HepG2 (cell line): Measurements from ENCODE around the gene PMM2. TPM values are rescaled to one million over a fixed set of nuclear protein-coding genes. Genes with fewer than 3 reads are reported as not detected.

ENCODE experiments used
- AKAP8 ChIP-seq: sonication (generic); formaldehyde crosslinking; IDR thresholded peaks from 2 replicates; pipeline ENCODE4 v1.5.1; 2020; ENCODE audit warnings: mild to moderate bottlenecking, missing genetic modification reagents
- CCAR2 ChIP-seq: fragments of 200-400 bp; formaldehyde crosslinking; optimal IDR thresholded peaks from 2 replicates; pipeline ENCODE3; 2018; ENCODE audit warnings: low read depth, mild to moderate bottlenecking, low read length, moderate library complexity
- ESRRA ChIP-seq: sonication (generic); formaldehyde crosslinking; IDR thresholded peaks from 2 replicates; pipeline ENCODE4 v1.5.1; 2020; ENCODE audit warnings: mild to moderate bottlenecking, low read depth, missing genetic modification reagents
- FLYWCH1 ChIP-seq: sonication (generic); formaldehyde crosslinking; IDR thresholded peaks from 2 replicates; pipeline ENCODE4 v1.8.1; 2023; ENCODE audit warnings: mild to moderate bottlenecking, missing genetic modification reagents
- GATAD2A ChIP-seq: IDR thresholded peaks from 2 replicates; pipeline ENCODE4 v1.6.1; 2016
- GLI4 ChIP-seq: sonication (generic); formaldehyde crosslinking; IDR thresholded peaks from 2 replicates; pipeline ENCODE4 v1.5.1; 2020; ENCODE audit warnings: missing genetic modification reagents, mild to moderate bottlenecking, moderate library complexity, borderline replicate concordance
- IKZF4 ChIP-seq: sonication (generic); formaldehyde crosslinking; IDR thresholded peaks from 2 replicates; pipeline ENCODE4 v1.5.1; 2020; ENCODE audit warnings: borderline replicate concordance, mild to moderate bottlenecking, low read depth, missing genetic modification reagents; ENCODE audit errors: not compliant biosample characterization
- MTA3 ChIP-seq: sonication (generic); formaldehyde crosslinking; IDR thresholded peaks from 2 replicates; pipeline ENCODE4 v1.4.0; 2020; ENCODE audit warnings: missing genetic modification reagents
- NFKB2 ChIP-seq: sonication (generic); formaldehyde crosslinking; IDR thresholded peaks from 2 replicates; pipeline ENCODE4 v1.4.0; 2020; ENCODE audit warnings: missing genetic modification reagents, borderline replicate concordance
- NRL ChIP-seq: sonication (generic); formaldehyde crosslinking; IDR thresholded peaks from 2 replicates; pipeline ENCODE4 v1.5.0; 2020; ENCODE audit warnings: missing genetic modification reagents, mild to moderate bottlenecking, moderate library complexity, borderline replicate concordance
- POLR2A ChIP-seq, 2 experiments: IDR thresholded peaks; 2 replicates each; pipeline ENCODE4 v1.6.1; 2011; ENCODE audit warnings: low read depth in 2 of 2, low read length in 2 of 2, mild to moderate bottlenecking in 1 of 2, moderate library complexity in 1 of 2; ENCODE audit not compliant: insufficient read depth in 1 of 2
- POLR2AphosphoS2 ChIP-seq: IDR thresholded peaks from 2 replicates; pipeline ENCODE4 v1.6.1; 2011; ENCODE audit warnings: low read depth, low read length, improper control_type of control experiment
- RCOR2 ChIP-seq: IDR thresholded peaks from 2 replicates; pipeline ENCODE4 v1.6.1; 2016; ENCODE audit warnings: missing biosample characterization, missing genetic modification reagents
- SRY ChIP-seq: sonication (generic); formaldehyde crosslinking; IDR thresholded peaks from 2 replicates; pipeline ENCODE4 v1.8.0; 2022; ENCODE audit warnings: mild to moderate bottlenecking, missing genetic modification reagents
- TBX2 ChIP-seq: sonication (generic); formaldehyde crosslinking; IDR thresholded peaks from 2 replicates; pipeline ENCODE4 v1.5.0; 2020; ENCODE audit warnings: missing genetic modification reagents, mild to moderate bottlenecking, borderline replicate concordance
- THAP11 ChIP-seq: IDR thresholded peaks from 2 replicates; pipeline ENCODE4 v1.6.1; 2016; ENCODE audit warnings: missing biosample characterization, missing genetic modification reagents
- ZBTB14 ChIP-seq: sonication (generic); formaldehyde crosslinking; IDR thresholded peaks from 2 replicates; pipeline ENCODE4 v1.4.0; 2020; ENCODE audit warnings: missing genetic modification reagents
- ZBTB7A ChIP-seq: sonication (generic); formaldehyde crosslinking; IDR thresholded peaks from 2 replicates; pipeline ENCODE4 v1.8.0; 2022; ENCODE audit warnings: mild to moderate bottlenecking, missing genetic modification reagents
- ZNF430 ChIP-seq: sonication (generic); formaldehyde crosslinking; IDR thresholded peaks from 2 replicates; pipeline ENCODE4 v1.9.0; 2021; ENCODE audit warnings: mild to moderate bottlenecking, missing genetic modification reagents
- ZNF792 ChIP-seq: IDR thresholded peaks from 2 replicates; pipeline ENCODE4 v1.6.1; 2016
- polyA plus RNA-seq, 8 experiments: library from polyadenylated mRNA; depleted of rRNA in 3 of 8; stranded (reverse) in 7 of 8; unstranded in 1 of 8; fragments of >200 nt; fragmentation: Illumina TruSeq in 4 of 8; extraction: Trizol in 4 of 8; gene quantifications; 2 replicates each; pipeline versions ENCODE4 v1.2.1 to v1.2.3, GENCODE V29; 2011 to 2016; ENCODE audit warnings: low read depth in 4 of 8, missing spikeins in 1 of 8, mixed read lengths in 1 of 8; ENCODE audit not compliant: insufficient read depth in 1 of 8
- total RNA-seq, 5 experiments: library from RNA; depleted of rRNA; stranded (reverse); fragments of >200 nt; fragmentation: Illumina TruSeq; extraction: Trizol; gene quantifications; 2 replicates each; pipeline ENCODE4 v1.2.3, GENCODE V29; 2016; ENCODE audit warnings: low read depth in 1 of 5
- TF ChIP-seq, protein P1 (sequence below): sonication (generic); formaldehyde crosslinking; IDR thresholded peaks from 2 replicates; pipeline ENCODE4 v1.5.1; 2020; ENCODE audit warnings: mild to moderate bottlenecking, missing genetic modification reagents, moderate library complexity
- TF ChIP-seq, protein P2 (sequence below): sonication (generic); formaldehyde crosslinking; IDR thresholded peaks from 2 replicates; pipeline ENCODE4 v1.4.0; 2020; ENCODE audit warnings: missing genetic modification reagents

Gene PMM2
- total and polyA plus RNA-seq, 2 of the 13 experiments (the other 11 are each of a cell fraction or from before 2014, with no cell fraction given): 52.2 to 93.7 TPM

- TF ChIP-seq ZBTB14 (CRISPR knock-in tag) (no peak), NRL (CRISPR knock-in tag) (peak; percentile 56), ZNF430 (CRISPR knock-in tag) (peak; percentile 81), THAP11 (peak; percentile 18; the same call in 1 of the 2 replicates), RCOR2 (CRISPR knock-in tag) (no peak), GATAD2A (CRISPR knock-in tag) (0 out of 2 replicates have a peak, but pooled peaks have one; percentile 39), IKZF4 (CRISPR knock-in tag) (peak; percentile 29), ZBTB7A (0 out of 2 replicates have a peak, but pooled peaks have one; percentile 60), CCAR2 (peak; percentile 10), ESRRA (CRISPR knock-in tag) (0 out of 2 replicates have a peak, but pooled peaks have one; percentile 43), GLI4 (peak; percentile 38; the same call in 1 of the 2 replicates), ZNF792 (0 out of 2 replicates have a peak, but pooled peaks have one; percentile 25), MTA3 (CRISPR knock-in tag) (no peak), FLYWCH1 (CRISPR knock-in tag) (0 out of 2 replicates have a peak, but pooled peaks have one; percentile 52), POLR2AphosphoS2 (peak; percentile 23; the same call in 1 of the 2 replicates), AKAP8 (peak; percentile 17; the same call in 1 of the 2 replicates), NFKB2 (no peak; the same call in 1 of the 2 replicates), TBX2 (CRISPR knock-in tag) (no peak), POLR2A (IDR thresholded peaks at IDR 0.05; ENCODE audit: insufficient read depth in 1 of 2, low read depth in 2 of 2, low read length in 2 of 2) (peak in 1 of 2 experiments; percentile 33; a peak in 1 of 4 replicates), SRY (CRISPR knock-in tag) (0 out of 2 replicates have a peak, but pooled peaks have one; percentile 44)
- TF ChIP-seq, protein P1, sequence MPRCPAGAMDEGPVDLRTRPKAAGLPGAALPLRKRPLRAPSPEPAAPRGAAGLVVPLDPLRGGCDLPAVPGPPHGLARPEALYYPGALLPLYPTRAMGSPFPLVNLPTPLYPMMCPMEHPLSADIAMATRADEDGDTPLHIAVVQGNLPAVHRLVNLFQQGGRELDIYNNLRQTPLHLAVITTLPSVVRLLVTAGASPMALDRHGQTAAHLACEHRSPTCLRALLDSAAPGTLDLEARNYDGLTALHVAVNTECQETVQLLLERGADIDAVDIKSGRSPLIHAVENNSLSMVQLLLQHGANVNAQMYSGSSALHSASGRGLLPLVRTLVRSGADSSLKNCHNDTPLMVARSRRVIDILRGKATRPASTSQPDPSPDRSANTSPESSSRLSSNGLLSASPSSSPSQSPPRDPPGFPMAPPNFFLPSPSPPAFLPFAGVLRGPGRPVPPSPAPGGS: peak; percentile 66; the same call in 1 of the 2 replicates
- TF ChIP-seq, protein P2, sequence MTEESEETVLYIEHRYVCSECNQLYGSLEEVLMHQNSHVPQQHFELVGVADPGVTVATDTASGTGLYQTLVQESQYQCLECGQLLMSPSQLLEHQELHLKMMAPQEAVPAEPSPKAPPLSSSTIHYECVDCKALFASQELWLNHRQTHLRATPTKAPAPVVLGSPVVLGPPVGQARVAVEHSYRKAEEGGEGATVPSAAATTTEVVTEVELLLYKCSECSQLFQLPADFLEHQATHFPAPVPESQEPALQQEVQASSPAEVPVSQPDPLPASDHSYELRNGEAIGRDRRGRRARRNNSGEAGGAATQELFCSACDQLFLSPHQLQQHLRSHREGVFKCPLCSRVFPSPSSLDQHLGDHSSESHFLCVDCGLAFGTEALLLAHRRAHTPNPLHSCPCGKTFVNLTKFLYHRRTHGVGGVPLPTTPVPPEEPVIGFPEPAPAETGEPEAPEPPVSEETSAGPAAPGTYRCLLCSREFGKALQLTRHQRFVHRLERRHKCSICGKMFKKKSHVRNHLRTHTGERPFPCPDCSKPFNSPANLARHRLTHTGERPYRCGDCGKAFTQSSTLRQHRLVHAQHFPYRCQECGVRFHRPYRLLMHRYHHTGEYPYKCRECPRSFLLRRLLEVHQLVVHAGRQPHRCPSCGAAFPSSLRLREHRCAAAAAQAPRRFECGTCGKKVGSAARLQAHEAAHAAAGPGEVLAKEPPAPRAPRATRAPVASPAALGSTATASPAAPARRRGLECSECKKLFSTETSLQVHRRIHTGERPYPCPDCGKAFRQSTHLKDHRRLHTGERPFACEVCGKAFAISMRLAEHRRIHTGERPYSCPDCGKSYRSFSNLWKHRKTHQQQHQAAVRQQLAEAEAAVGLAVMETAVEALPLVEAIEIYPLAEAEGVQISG (CRISPR knock-in tag): no peak; the same call in 1 of the 2 replicates
These were observed 88.3 kb downstream of the PMM2 start (continued) for GRCh38 chr16:8885674-8886592.
